Measurements from ENCODE around the gene FRMD4A.

The FRMD4A gene

GRCh38 chr10:13659887-13660550, 670.7 kb downstream of the FRMD4A start:
- no peak overlapping the region for H3K4me3 Mint-ChIP-seq
- no peaks in the 10 kb centered on the region for H3K9me3 Mint-ChIP-seq
- H3K36me3 Mint-ChIP-seq (ENCODE audit: insufficient read depth), result no peaks in the 10 kb centered on the region
- peak; percentile 63 for ATAC-seq (replicated peaks)
- DNase-seq, result peak; percentile 60 to 65 (median 61)
- peaks cover 0 to 6% of the 10 kb centered on the region in 2 donors for H3K4me1 Mint-ChIP-seq (ENCODE audit: low read depth in 2 of 2)
- no peaks in the 10 kb centered on the region for H3K27me3 Mint-ChIP-seq
- H3K27ac Mint-ChIP-seq, result peak overlapping the region in 1 of 2 donors; percentile 44

DNA sequence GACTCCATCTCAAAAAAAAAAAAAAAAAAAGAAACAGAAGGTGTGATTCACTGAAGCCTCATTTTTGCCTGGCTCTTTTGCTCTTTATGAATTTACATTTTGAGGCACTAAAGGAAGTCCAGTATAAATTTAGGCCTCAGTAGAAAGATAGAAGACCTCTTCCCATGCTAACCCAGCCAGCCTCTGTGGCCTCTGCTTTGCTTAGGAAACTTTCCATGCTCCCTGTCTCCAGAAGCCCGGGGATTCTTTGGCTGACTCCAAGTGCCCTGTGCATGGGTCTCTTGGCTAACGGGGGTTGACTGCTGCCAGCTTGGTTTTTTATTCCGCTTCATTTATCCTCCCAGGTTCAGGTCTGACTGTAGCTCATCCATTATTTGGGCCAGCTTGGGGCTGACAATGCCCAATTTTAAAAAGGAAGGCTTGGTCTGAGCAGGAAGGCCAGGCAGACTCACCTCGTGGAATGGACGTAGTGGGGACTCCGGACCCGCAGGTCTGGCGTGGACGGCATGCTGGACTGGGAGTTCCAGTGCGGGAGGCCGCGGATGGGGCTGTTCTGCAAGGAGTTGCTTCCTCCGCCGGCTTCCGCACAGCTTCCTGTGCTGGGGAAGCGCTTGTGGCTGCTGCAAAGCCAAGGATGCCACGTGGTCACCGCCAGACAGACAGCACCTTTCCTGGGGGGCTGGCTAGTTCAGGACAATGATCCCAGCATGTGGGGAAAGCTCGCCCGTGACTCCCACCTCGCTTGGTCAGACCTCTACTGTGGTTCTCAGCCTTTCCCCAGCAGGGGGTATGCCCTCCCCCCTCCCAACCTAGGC, 671.6 kb downstream of the FRMD4A start:
- H3K4me1 Mint-ChIP-seq (ENCODE audit: low read depth in 2 of 2), result peaks cover 0 to 6% of the 10 kb centered on the region in 2 donors
- DNase-seq (no peak), ATAC-seq (replicated peaks) (no peak)
- no peaks in the 10 kb centered on the region for H3K9me3 Mint-ChIP-seq
- no peaks in the 10 kb centered on the region for H3K27me3 Mint-ChIP-seq
- no peaks in the 10 kb centered on the region for H3K36me3 Mint-ChIP-seq (ENCODE audit: insufficient read depth)
- H3K4me3 Mint-ChIP-seq, result peak overlapping the region in 1 of 2 donors; percentile 21
- H3K27ac Mint-ChIP-seq, result no peak overlapping the region

DNA sequence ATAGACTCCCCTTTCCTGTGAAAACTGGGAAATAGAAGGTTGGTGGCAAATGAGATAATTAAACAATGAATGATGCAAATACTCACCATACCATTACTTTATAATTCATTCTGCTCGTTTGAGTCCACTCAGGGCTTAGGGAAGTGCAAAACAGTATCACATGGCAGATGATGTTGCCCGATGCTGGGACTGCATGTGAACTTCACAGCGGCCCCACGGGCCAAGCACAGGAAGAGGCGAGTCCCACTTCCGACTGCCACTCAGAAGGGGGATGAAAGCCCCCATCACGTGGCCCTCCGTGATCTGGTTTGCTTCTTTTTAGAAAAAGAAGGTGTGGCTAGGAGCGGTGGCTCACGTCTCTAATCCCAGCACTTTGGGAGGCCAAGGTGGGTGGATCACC, 672.5 kb downstream of the FRMD4A start:
- Mint-ChIP-seq H3K4me1 (ENCODE audit: low read depth in 2 of 2) (peaks cover 0 to 6% of the 10 kb centered on the region in 2 donors), H3K4me3 (no peak overlapping the region), H3K27ac (no peak overlapping the region), H3K36me3 (ENCODE audit: insufficient read depth) (no peaks in the 10 kb centered on the region), H3K9me3 (no peaks in the 10 kb centered on the region), H3K27me3 (no peaks in the 10 kb centered on the region)
- ATAC-seq (replicated peaks), result no peak
- DNase-seq, result no peak

DNA sequence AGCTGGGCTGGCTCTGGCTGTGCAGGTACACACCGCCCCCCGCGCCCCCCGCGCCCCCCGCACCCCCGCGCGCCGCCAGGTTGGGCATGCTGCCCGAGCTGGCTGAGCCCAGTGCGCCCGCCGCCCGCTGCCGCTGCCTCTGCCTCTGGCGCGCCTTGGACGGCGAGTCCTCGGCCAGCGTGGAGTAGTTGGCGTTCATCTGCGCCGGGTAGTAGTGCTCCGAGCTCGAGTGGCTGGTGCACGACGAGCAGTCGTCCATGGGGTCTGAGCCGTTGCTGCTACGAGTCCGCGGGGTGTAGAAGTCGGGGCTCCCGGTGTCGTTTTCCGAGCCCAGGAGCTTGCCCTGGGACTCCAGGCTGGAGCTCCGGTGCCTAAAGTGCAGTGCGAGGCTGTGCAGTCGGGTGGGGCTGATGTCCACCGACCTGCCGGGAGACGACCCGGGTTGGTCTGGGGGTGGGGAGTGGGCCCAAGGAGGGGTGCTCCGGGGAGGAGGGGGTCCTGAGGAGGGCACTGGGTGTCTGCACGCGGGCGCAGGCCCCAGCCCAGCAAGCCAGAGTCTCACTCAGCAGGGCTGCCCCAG, 673.5 kb downstream of the FRMD4A start:
- ATAC-seq (replicated peaks), result no peak
- no peaks in the 10 kb centered on the region for H3K36me3 Mint-ChIP-seq (ENCODE audit: insufficient read depth)

GRCh38 chr10:13656337-13657100, 674.2 kb downstream of the FRMD4A start:
- Mint-ChIP-seq H3K27me3 (no peaks in the 10 kb centered on the region), H3K9me3 (no peaks in the 10 kb centered on the region), H3K27ac (no peak overlapping the region), H3K36me3 (ENCODE audit: insufficient read depth) (no peaks in the 10 kb centered on the region), H3K4me3 (no peak overlapping the region), H3K4me1 (ENCODE audit: low read depth in 2 of 2) (peaks cover 0 to 6% of the 10 kb centered on the region in 2 donors)
- no peak for ATAC-seq (replicated peaks)
- no peak for DNase-seq

More for the DNA sequence above, 673.5 kb downstream of the FRMD4A start:
- DNase-seq, result no peak
- no peaks in the 10 kb centered on the region for H3K9me3 Mint-ChIP-seq
- peaks cover 0 to 6% of the 10 kb centered on the region in 2 donors for H3K4me1 Mint-ChIP-seq (ENCODE audit: low read depth in 2 of 2)
- H3K27me3 Mint-ChIP-seq, result no peaks in the 10 kb centered on the region
- H3K4me3 Mint-ChIP-seq, result no peak overlapping the region
- no peak overlapping the region for H3K27ac Mint-ChIP-seq

DNA sequence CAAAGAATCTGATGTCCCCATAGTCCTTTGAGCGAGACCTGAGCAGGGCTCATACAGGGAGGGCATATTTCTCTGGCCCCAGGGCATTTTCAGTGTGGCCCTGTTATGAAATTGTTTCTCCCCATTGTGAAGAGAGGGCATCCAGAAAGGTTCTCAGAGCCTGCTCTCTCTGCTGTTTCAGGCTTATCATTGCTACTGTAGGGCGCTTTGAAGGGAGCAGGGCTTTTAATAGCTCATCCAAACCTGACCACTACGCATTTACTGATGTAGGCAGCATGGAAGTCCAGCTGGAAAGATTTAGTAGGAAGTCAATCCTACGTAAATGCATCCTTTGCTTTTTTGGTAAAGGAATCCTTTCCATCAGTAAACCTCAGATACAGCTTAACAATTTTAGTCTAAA, 675.9 kb downstream of the FRMD4A start:
- DNase-seq (no peak), ATAC-seq (replicated peaks) (no peak)
- Mint-ChIP-seq H3K36me3 (ENCODE audit: insufficient read depth) (no peaks in the 10 kb centered on the region), H3K4me1 (ENCODE audit: low read depth in 2 of 2) (peaks cover 0 to under 1% of the 10 kb centered on the region in 2 donors), H3K27me3 (no peaks in the 10 kb centered on the region), H3K27ac (no peak overlapping the region), H3K4me3 (no peak overlapping the region), H3K9me3 (no peaks in the 10 kb centered on the region)

DNA sequence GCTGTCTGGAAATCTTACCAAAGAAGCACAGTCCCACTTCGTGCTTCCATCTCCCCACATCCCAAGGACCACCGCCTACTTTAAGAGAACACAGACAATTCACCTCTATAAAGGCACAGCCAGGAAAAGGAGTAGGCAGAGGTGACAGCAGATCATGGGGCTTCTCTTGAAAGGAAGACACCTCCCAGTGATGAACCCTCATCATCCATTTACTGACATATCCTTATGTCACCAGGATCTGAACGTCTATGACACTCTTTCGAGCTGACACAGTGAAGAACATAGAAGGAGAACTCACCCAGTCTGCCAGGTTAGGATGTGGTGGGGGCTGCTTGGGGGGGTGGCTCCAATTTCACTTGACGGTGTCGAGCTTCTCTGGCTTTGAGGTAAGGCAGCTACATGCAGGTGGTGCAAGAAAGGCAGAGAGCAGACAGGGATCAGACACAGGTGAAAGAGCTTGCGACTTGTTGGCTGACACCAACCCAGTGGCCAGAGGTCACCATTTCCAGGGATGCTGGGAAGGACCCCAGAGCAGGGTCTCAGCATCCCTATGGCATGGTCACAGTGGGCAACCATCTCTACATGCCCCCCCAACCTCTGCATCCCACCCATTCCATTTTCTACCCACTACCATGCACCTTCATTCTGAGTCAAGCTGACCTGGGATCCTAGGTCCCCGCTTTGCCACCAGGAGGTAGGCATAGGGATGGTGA, 676.5 kb downstream of the FRMD4A start:
- Mint-ChIP-seq H3K27ac (no peak overlapping the region), H3K4me3 (no peak overlapping the region), H3K36me3 (ENCODE audit: insufficient read depth) (no peaks in the 10 kb centered on the region), H3K9me3 (no peaks in the 10 kb centered on the region), H3K27me3 (no peaks in the 10 kb centered on the region), H3K4me1 (ENCODE audit: low read depth in 2 of 2) (no peaks in the 10 kb centered on the region)
- no peak for DNase-seq
- no peak for ATAC-seq (replicated peaks)

DNA sequence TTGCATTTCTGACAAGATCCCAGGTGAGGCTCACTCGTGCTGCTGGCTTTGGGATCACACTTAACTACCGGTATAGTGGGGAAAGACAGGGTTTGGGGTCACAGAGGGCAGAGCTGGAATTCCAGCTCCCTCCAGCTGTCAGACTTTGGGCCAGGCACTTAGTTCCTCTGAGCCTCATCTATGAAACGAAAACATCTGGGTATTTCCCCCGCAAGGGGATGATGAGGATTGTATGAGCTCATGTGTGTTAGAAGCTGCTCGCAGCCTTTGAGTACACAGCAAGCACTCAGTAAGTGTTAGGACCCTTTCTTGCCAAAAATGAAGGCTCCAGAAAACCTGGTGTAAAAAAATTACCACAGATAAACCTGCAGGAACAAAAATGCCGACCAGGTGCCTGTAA, 677.9 kb downstream of the FRMD4A start:
- Mint-ChIP-seq H3K27ac (peak overlapping the region in 1 of 2 donors; percentile 16), H3K4me3 (no peak overlapping the region), H3K27me3 (no peaks in the 10 kb centered on the region), H3K9me3 (no peaks in the 10 kb centered on the region), H3K4me1 (ENCODE audit: low read depth in 2 of 2) (peaks cover 0 to 5% of the 10 kb centered on the region in 2 donors), H3K36me3 (ENCODE audit: insufficient read depth) (no peaks in the 10 kb centered on the region)
- DNase-seq (no peak), ATAC-seq (replicated peaks) (no peak)

GRCh38 chr10:13651969-13652720, 678.6 kb downstream of the FRMD4A start:
- no peaks in the 10 kb centered on the region for H3K36me3 Mint-ChIP-seq (ENCODE audit: insufficient read depth)
- H3K4me3 Mint-ChIP-seq, result no peak overlapping the region
- H3K4me1 Mint-ChIP-seq (ENCODE audit: low read depth in 2 of 2), result peaks cover 0 to 6% of the 10 kb centered on the region in 2 donors
- H3K27ac Mint-ChIP-seq, result peak overlapping the region in 1 of 2 donors; percentile 16
- H3K27me3 Mint-ChIP-seq, result no peaks in the 10 kb centered on the region
- ATAC-seq (replicated peaks) (no peak), DNase-seq (no peak)
- H3K9me3 Mint-ChIP-seq, result no peaks in the 10 kb centered on the region

GRCh38 chr10:13650961-13651360, 679.8 kb downstream of the FRMD4A start:
- ATAC-seq (replicated peaks) (no peak), DNase-seq (no peak)
- no peaks in the 10 kb centered on the region for H3K36me3 Mint-ChIP-seq (ENCODE audit: insufficient read depth)
- no peaks in the 10 kb centered on the region for H3K9me3 Mint-ChIP-seq
- no peak overlapping the region for H3K4me3 Mint-ChIP-seq
- peaks cover 0 to 6% of the 10 kb centered on the region in 2 donors for H3K4me1 Mint-ChIP-seq (ENCODE audit: low read depth in 2 of 2)
- H3K27ac Mint-ChIP-seq, result no peak overlapping the region
- no peaks in the 10 kb centered on the region for H3K27me3 Mint-ChIP-seq

DNA sequence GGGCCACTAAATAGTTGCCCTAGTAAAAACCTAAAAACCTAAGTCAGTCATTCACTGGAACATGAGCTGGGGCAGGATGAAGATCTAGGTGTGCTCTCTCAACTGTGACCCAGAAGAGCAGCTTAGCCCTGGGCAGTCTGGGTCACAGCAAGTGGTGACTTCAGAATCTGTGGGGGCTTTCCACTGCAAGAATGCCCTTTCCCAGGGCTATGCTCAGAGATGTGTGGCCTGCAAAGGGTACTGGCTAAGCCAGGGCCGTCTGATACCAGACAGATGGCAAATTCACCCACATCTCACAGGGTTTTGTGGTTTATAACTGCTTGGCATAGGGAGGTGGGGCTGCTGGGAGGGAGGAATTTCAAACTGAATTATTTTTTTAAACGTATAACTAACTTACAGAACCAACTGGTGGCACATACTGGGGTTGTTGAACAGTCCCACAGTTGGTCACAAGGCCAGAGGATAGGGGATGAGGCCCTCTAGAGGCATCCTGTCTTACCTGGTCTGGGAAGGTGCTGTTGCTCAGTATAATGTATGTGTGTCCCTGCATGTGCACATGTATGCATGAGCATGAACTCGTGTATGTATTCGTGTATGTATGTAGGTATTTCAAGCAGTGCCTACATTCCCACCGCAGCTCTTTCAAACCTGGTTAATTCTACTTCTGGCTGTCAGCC, 680.7 kb downstream of the FRMD4A start:
- no peaks in the 10 kb centered on the region for H3K27me3 Mint-ChIP-seq
- no peak overlapping the region for H3K27ac Mint-ChIP-seq
- ATAC-seq (replicated peaks) (no peak), DNase-seq (no peak)
- H3K4me1 Mint-ChIP-seq (ENCODE audit: low read depth in 2 of 2), result peaks cover 0 to 6% of the 10 kb centered on the region in 2 donors
- H3K4me3 Mint-ChIP-seq, result no peak overlapping the region
- H3K9me3 Mint-ChIP-seq, result no peaks in the 10 kb centered on the region
- peaks cover 4% of the 10 kb centered on the region for H3K36me3 Mint-ChIP-seq (ENCODE audit: insufficient read depth)

DNA sequence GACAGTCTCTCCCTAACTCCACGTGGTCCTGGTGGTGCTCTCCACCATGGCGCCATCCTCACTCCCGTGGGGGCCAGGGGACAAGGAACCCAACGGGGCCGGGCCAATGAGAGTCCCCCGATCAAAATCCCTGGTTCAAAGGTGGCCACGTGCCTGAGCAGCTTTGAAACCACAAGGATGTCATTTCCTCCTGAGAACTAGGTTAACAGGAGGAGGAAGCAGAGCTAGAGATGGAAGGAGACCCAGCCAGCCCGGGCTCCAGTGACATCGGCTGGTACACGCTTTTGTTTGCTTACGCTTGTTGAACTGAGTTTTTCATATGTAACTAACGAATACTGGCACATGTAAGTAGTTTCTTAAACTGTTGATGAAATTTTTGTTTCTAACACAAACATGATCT, 682.3 kb downstream of the FRMD4A start:
- Mint-ChIP-seq H3K36me3 (ENCODE audit: insufficient read depth) (peaks cover 4% of the 10 kb centered on the region), H3K4me3 (no peak overlapping the region), H3K27ac (no peak overlapping the region), H3K27me3 (no peaks in the 10 kb centered on the region), H3K4me1 (ENCODE audit: low read depth in 2 of 2) (peaks cover 0 to 6% of the 10 kb centered on the region in 2 donors), H3K9me3 (no peaks in the 10 kb centered on the region)
- ATAC-seq (replicated peaks), result peak; percentile 35
- DNase-seq, result no peak
